Uterus (tissue), 4 donors: ENCODE measurements around the gene ATP1B3. TPM values are rescaled to one million over a fixed set of nuclear protein-coding genes. Genes with fewer than 3 reads are reported as not detected.

Experiments
- DNase-seq, 2 donors: peaks; one replicate each; pipeline ENCODE4 v3.0.0-alpha.2; 2019 to 2020
- H3K27ac ChIP-seq, 2 donors: fragments of 200-600 bp; sonication (generic); 1 replicate in 1 of 2; 2 replicates in 1 of 2; pipeline ENCODE4 v1.5.1; 2016 to 2018
- H3K27me3 ChIP-seq, 2 donors: fragments of 200-600 bp; sonication (generic); one replicate each; pipeline ENCODE4 v1.5.1; 2018 to 2019; ENCODE audit warnings: control low read depth in 1 of 2
- H3K36me3 ChIP-seq, 2 donors: fragments of 200-600 bp; sonication (generic); one replicate each; pipeline ENCODE4 v1.5.1; 2019; ENCODE audit warnings: control low read depth in 1 of 2
- H3K4me1 ChIP-seq, 2 donors: fragments of 200-600 bp; sonication (generic); one replicate each; pipeline ENCODE4 v1.5.1; 2018 to 2019; ENCODE audit warnings: control low read depth in 1 of 2
- H3K4me3 ChIP-seq, 2 donors: fragments of 200-600 bp; sonication (generic); 1 replicate in 1 of 2; 2 replicates in 1 of 2; pipeline ENCODE4 v1.5.1; 2018 to 2019; ENCODE audit warnings: mild to moderate bottlenecking in 1 of 2
- H3K9me3 ChIP-seq, 2 donors: fragments of 200-600 bp; sonication (generic); one replicate each; pipeline ENCODE4 v1.5.1; 2019; ENCODE audit warnings: control low read depth in 1 of 2
- POLR2A ChIP-seq, 2 donors: fragments of 450-650 bp; IDR thresholded peaks; one replicate each; pipeline ENCODE4 v1.6.1; 2016; ENCODE audit warnings: antibody characterized with exemption in 2 of 2, mild to moderate bottlenecking in 1 of 2, moderate library complexity in 1 of 2
- intact Hi-C: fragments of 100-400 bp; cut with DNase I; formaldehyde crosslinking; loops from one replicate; pipeline ENCODE4 v1.15.1; 2023; ENCODE audit warnings: low total_unique reads
- total RNA-seq, 4 donors: library from RNA; depleted of rRNA in 3 of 4; stranded (reverse); fragments of >200 nt in 3 of 4; gene quantifications; one replicate each; pipeline versions ENCODE4 v1.1.0 to v1.2.4, GENCODE V29; 2014 to 2023
- TF ChIP-seq, protein P1 (sequence below), 4 experiments: fragments of 200-600 bp in 2 of 4; fragments of 450-650 bp in 2 of 4; sonication (generic) in 2 of 4; IDR thresholded peaks; one replicate each; pipeline ENCODE4 v1.5.1; 2016 to 2019; ENCODE audit warnings: antibody characterized with exemption in 4 of 4, mild to moderate bottlenecking in 2 of 4, moderate library complexity in 1 of 4
- donor health status: DM: yes; HTN: yes; CAD: no.

ATP1B3 gene
- total RNA-seq, 4 donors from 2014 or later, result 33.3 to 98.4 (median 40.3) TPM

DNA sequence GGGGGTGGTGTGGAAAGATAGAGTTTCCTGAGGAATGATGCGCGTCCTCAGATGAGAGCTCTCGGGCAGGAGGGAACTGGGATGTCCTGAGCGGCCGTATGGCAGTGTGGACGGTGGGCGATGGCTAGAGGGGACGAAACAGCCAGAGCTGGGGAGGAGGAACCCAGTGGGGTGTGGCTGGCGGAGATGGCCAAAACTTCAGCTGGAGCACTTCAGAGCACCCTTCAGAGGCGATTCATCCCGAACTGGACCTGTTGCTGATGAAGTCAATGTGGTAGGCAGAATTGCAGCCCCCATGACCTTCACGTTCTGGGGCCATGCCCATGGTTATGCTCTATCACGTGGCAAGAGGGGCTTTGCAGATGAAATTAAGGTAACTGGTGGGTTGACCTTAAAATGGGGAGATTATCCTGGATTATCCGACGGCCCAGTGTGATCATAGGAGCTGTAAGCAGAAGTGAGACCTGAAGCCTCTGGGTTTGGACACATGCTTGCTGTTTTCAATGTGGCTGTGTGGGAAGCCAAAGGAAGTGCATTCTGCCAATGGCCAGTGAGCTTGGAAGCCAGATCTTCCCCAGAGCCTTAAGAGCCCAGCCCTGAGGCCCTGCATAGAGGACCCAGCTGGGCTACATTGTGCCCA, 52.3 kb downstream of the ATP1B3 start:
- Histone ChIP-seq H3K4me1 (no peaks in the 10 kb centered on the region), H3K27me3 (no peaks in the 10 kb centered on the region), H3K9me3 (no peaks in the 10 kb centered on the region), H3K27ac (no peak overlapping the region), H3K36me3 (no peaks in the 10 kb centered on the region), H3K4me3 (no peak overlapping the region)
- TF ChIP-seq POLR2A (IDR thresholded peaks at IDR 0.05), result no peak
- TF ChIP-seq, protein P1, sequence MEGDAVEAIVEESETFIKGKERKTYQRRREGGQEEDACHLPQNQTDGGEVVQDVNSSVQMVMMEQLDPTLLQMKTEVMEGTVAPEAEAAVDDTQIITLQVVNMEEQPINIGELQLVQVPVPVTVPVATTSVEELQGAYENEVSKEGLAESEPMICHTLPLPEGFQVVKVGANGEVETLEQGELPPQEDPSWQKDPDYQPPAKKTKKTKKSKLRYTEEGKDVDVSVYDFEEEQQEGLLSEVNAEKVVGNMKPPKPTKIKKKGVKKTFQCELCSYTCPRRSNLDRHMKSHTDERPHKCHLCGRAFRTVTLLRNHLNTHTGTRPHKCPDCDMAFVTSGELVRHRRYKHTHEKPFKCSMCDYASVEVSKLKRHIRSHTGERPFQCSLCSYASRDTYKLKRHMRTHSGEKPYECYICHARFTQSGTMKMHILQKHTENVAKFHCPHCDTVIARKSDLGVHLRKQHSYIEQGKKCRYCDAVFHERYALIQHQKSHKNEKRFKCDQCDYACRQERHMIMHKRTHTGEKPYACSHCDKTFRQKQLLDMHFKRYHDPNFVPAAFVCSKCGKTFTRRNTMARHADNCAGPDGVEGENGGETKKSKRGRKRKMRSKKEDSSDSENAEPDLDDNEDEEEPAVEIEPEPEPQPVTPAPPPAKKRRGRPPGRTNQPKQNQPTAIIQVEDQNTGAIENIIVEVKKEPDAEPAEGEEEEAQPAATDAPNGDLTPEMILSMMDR (IDR thresholded peaks at IDR 0.05), result no peak
- DNase-seq, result no peak
- intact Hi-C loops, result no loop called here

DNA sequence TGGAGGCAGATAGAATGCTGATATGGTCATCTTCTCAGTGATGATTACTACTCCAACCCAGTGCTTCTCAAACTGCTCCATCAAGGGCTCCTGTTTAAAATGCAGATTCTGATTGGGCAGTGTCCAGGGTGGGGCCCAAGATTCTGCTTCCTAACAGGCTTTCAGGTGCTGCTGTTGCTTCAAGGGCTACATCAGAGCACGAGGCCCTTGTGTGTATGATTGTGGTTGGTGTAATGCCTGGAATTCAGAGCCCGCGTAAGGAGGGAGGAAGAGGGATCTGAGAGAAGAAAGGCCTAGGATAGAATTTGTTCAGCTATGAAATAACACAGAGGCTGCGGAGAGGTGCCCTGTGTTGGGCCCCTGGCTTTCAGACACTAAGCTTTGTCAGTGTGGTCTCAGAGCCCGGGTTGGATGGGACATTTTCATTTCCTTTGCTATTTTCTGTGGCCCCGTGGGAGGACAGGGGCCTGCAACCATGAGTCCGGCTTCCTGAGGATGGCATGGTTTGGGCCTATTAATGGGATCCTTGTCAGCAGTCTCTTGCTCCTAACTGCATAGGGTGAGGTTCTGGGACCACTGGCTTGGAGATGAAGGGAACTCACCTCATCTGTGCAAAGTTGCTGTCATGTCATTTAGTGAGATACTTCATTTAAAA, 53.0 kb downstream of the ATP1B3 start:
- Histone ChIP-seq H3K27ac (no peak overlapping the region), H3K36me3 (no peaks in the 10 kb centered on the region), H3K4me1 (no peaks in the 10 kb centered on the region), H3K27me3 (no peaks in the 10 kb centered on the region), H3K4me3 (no peak overlapping the region), H3K9me3 (no peaks in the 10 kb centered on the region)
- no peak for DNase-seq
- TF ChIP-seq POLR2A (IDR thresholded peaks at IDR 0.05), result no peak
- TF ChIP-seq, protein P1 (IDR thresholded peaks at IDR 0.05), result no peak
- intact Hi-C loops, result no loop called here

DNA sequence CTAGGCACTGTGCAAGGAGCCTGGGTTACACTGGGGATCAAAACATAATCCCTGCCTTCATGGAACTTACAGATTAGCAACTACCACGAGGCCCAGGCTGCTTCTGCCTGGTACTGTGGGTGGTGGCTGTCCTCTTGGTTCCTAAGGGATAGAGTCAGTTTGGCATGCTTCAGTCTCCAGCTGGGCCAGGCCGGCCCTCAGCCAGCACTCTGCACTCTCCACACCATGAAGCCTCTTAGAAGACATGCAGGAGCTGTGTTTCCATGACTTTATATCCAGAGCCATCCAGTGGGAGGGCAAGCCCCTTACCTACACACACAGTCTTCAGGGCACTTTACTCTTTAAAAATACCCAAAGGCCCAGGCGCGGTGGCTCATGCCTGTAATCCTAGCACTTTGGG, 54.4 kb downstream of the ATP1B3 start:
- Histone ChIP-seq H3K27me3 (no peaks in the 10 kb centered on the region), H3K27ac (no peak overlapping the region), H3K9me3 (no peaks in the 10 kb centered on the region), H3K4me1 (no peaks in the 10 kb centered on the region), H3K36me3 (no peaks in the 10 kb centered on the region), H3K4me3 (no peak overlapping the region)
- DNase-seq, result peak in 1 of 2 donors; percentile 3
- intact Hi-C loops, result no loop called here
- TF ChIP-seq POLR2A (IDR thresholded peaks at IDR 0.05), result no peak
- TF ChIP-seq, protein P1 (IDR thresholded peaks at IDR 0.05), result no peak

DNA sequence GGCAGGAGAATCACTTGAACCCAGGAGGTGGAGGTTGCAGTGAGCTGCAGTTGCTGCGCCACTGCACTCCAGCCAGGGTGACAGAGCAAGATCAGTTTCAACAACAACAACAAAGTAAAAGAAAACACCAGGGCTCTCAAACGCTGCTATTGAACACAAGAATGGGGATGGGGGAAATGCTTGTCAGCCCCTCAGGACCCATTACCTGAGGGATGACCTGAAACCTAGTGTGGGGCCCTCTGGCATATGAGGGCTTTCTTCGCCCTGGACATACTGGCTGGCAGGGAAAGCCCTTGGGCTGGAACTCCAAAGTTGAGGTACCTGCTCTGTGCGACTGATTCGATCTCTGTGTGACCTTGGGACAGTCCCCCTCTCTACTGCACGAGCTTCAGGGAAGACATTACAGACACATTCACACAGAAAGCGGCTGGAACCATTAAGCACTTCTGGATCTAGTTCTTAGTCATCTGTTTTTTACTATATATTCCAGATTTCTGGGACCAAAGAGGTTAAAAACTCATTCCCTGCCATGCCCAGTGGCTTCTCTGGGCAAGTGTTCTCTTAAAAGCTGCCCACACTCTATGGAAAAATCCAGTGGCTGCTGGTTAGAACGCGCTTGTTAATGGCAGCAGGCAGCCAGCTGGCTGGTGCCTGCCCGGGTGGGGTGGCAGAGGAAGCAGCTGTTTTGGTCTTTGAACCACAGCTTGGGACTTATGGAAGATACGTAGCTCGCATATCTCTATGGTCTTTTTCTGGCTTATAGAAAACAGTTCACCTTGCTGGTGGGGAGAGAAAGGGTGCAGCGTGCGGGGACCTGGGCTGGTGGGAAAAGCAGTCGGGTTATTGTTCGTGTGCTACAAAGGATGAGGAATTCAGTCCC, 57.2 kb downstream of the ATP1B3 start:
- Histone ChIP-seq H3K36me3 (no peaks in the 10 kb centered on the region), H3K4me3 (no peak overlapping the region), H3K27ac (no peak overlapping the region), H3K9me3 (no peaks in the 10 kb centered on the region), H3K27me3 (no peaks in the 10 kb centered on the region), H3K4me1 (no peaks in the 10 kb centered on the region)
- DNase-seq, result peak in 1 of 2 donors; percentile 0
- TF ChIP-seq POLR2A (IDR thresholded peaks at IDR 0.05), result no peak
- TF ChIP-seq, protein P1 (IDR thresholded peaks at IDR 0.05), result no peak
- intact Hi-C loops, result no loop called here

DNA sequence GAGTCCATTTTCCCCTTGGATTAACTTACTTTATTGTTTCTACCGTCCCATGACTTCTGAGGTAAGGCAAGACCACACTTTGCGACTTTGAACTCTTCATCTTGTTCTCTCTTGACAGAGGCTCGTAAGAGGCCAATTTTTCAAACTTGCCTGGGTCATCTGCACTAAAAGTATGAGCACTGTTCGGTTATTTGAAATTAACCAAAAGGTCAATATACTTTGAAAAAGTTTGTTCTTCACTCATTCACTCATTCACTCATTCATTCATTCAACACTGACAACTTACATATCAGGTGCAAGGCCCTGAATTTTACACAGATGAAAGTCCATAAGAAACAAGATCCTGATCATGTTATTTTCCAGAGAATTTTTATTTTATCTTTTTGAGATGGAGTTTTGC, 57.9 kb downstream of the ATP1B3 start:
- TF ChIP-seq, protein P1 (IDR thresholded peaks at IDR 0.05), result no peak
- TF ChIP-seq POLR2A (IDR thresholded peaks at IDR 0.05), result no peak
- Histone ChIP-seq H3K9me3 (no peaks in the 10 kb centered on the region), H3K4me3 (no peak overlapping the region), H3K27ac (no peak overlapping the region), H3K4me1 (no peaks in the 10 kb centered on the region), H3K36me3 (no peaks in the 10 kb centered on the region), H3K27me3 (no peaks in the 10 kb centered on the region)
- intact Hi-C loops, result no loop called here
- no peak for DNase-seq
